WERI-Rb-1 (cell line): ENCODE measurements around the gene ZIC2.
"Not testable (repeated sequence)": the region's sequence is repeated elsewhere in the genome, so short reads cannot be mapped to it uniquely, and the experiment has no call there.

Source experiments
- DNase-seq: peaks from one replicate; pipeline ENCODE4 v3.0.0-alpha.2; 2020
- H3K27ac ChIP-seq: fragments of 250-450 bp; sonication (Bioruptor Pico); 2 replicates; pipeline ENCODE4 v1.5.1; 2020; ENCODE audit warnings: mild to moderate bottlenecking, moderate library complexity
- H3K27me3 ChIP-seq: fragments of 250-450 bp; sonication (Bioruptor Pico); 2 replicates; pipeline ENCODE4 v1.5.1; 2021; ENCODE audit warnings: mild to moderate bottlenecking, low read depth, moderate library complexity; ENCODE audit not compliant: insufficient read depth, severe bottlenecking
- H3K36me3 ChIP-seq: fragments of 250-450 bp; sonication (Bioruptor Pico); 2 replicates; pipeline ENCODE4 v1.5.1; 2020; ENCODE audit warnings: mild to moderate bottlenecking, moderate library complexity
- H3K4me3 ChIP-seq: 2 replicates; pipeline ENCODE4 v1.5.1; 2011; ENCODE audit warnings: low read depth, mild to moderate bottlenecking, control low read depth, low read length
- H3K9me3 ChIP-seq: fragments of 250-450 bp; sonication (Bioruptor Pico); 2 replicates; pipeline ENCODE4 v1.5.1; 2021; ENCODE audit warnings: mild to moderate bottlenecking, moderate library complexity; ENCODE audit not compliant: severe bottlenecking
- TF ChIP-seq, protein P1 (sequence below): IDR thresholded peaks from 2 replicates; pipeline ENCODE4 v1.5.1; 2011; ENCODE audit warnings: low read depth, mild to moderate bottlenecking, control low read depth, inconsistent platforms, low read length

Gene ZIC2

DNA sequence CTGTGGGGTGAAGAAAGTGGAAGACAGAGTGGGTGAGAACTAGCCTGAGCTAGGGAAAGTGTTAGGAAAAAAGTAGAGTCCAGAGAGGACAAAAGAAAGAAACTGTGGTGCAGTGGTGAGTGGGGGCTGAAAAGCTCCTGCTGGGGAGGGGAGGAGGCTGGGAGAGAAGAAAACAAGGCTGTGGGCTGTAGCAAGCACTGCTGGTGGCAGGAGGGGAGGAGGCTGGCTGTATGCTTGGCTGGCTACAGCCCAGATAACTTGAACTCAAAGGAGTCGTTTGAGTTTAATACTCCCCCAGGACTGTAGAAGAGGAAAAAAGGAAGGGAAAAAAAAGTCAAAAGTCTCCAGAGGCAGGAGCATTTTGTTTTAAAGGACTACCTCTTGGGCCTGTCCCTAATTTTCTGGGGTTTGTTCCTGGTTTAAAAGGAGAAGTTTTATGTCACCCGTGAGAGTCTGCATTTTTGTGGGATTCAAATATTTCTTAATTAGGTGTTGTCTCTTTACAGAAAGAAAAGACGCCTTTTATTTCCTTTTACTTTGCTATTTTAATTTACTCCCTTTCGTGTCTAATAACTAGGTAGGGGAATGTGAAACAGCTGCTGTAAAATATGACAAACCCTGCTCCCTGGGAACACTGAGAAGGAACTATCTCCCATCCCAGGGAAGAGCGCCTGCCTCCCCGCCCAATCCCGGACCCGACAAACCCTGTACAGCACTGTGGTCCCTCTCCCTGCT lies 31.7 kb upstream of the ZIC2 start:
- H3K4me3 ChIP-seq = no peak overlapping the region
- H3K27me3 ChIP-seq = peaks cover 2% of the 10 kb centered on the region
- no peak for DNase-seq
- no peaks in the 10 kb centered on the region for H3K36me3 ChIP-seq
- TF ChIP-seq, protein P1, sequence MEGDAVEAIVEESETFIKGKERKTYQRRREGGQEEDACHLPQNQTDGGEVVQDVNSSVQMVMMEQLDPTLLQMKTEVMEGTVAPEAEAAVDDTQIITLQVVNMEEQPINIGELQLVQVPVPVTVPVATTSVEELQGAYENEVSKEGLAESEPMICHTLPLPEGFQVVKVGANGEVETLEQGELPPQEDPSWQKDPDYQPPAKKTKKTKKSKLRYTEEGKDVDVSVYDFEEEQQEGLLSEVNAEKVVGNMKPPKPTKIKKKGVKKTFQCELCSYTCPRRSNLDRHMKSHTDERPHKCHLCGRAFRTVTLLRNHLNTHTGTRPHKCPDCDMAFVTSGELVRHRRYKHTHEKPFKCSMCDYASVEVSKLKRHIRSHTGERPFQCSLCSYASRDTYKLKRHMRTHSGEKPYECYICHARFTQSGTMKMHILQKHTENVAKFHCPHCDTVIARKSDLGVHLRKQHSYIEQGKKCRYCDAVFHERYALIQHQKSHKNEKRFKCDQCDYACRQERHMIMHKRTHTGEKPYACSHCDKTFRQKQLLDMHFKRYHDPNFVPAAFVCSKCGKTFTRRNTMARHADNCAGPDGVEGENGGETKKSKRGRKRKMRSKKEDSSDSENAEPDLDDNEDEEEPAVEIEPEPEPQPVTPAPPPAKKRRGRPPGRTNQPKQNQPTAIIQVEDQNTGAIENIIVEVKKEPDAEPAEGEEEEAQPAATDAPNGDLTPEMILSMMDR = no peak
- no peaks in the 10 kb centered on the region for H3K9me3 ChIP-seq
- no peak overlapping the region for H3K27ac ChIP-seq

DNA sequence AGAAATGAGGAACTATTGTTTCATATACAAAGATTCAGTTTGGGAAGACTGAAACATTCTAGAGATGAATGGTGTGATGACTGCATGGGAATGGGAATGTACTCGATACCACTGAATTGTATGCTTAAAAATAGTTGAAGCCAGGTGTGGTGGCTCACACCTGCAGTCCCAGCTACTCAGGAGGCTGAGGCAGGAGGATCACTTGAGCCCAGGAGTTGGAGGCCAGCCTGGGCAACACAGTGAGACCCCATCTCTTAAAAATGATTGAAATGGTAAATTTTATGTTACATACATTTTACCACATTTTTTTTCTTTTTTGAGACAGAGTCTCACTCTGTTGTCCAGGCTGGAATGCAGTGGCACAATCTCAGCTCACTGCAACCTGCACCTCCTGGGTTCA lies 29.9 kb upstream of the ZIC2 start:
- peaks cover 20% of the 10 kb centered on the region for H3K27me3 ChIP-seq
- not testable (repeated sequence) for H3K9me3 ChIP-seq, DNase-seq, H3K4me3 ChIP-seq, H3K36me3 ChIP-seq, H3K27ac ChIP-seq

DNA sequence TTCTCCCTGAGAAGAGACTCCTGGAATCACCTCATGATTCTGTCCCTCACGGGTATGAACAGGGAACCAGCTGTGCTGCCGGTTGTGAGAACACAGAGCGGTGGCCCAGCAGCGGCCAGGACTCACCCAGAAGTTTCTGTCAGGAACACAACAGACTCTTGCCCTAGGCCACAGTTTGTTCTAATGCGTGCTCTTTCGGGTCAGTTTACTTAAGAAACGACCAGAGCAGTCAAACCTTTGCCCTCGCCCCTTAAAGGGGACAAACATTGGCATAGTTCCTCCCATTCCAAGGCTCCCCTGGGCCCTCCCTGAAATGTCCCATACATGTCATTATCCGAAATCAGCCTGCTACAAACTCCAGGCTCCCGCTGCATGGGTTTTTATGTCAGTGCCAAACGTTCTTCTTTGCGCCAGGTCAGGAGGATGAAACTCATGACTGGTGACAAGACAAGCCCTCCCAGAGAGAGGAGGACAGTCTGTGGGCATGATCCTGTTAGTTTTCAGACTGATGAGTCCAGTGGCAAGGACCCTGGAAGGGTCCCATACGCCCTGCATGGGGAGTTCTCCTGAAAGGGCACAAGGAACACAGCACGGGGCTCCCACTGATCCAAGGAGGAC lies 28.3 kb upstream of the ZIC2 start:
- Histone ChIP-seq H3K9me3 (no peaks in the 10 kb centered on the region), H3K4me3 (no peak overlapping the region), H3K36me3 (no peaks in the 10 kb centered on the region), H3K27me3 (peaks cover 30% of the 10 kb centered on the region), H3K27ac (no peak overlapping the region)
- DNase-seq = no peak
- TF ChIP-seq, protein P1 = no peak

DNA sequence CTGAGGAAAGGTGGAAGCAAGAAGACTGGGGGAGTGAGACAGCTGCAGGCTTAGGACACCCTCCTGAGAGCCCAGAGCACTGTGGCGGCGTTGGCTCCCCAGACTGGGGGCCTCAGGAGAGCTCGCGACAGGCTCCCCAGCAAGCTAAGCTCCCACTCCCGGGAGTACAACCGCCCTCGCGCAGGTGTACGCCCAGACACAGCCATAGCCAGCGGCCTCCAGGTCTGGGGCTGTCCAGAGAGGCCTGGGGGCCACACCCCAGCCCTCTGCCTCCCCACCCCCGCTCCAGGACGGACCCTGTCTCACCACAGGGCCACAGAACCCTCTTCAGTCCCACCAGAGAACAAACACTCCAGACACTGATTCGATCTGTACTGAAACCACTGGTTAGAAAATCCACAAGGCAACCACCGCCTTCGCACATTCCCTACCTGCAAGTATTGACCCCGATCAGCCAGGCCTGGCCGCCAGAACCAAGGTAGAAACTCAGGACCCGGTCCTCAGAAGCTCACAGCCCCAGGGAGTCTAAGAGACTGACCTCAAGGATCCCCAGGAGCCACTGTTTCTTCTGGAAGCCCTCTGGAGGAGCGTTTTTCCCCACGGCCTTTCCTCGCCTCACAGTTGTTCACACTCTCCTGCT lies 26.4 kb upstream of the ZIC2 start:
- TF ChIP-seq, protein P1 = no peak
- no peak overlapping the region for H3K27ac ChIP-seq
- H3K4me3 ChIP-seq = peak overlapping the region; percentile 70
- peaks cover 30% of the 10 kb centered on the region for H3K27me3 ChIP-seq
- H3K9me3 ChIP-seq = no peaks in the 10 kb centered on the region
- no peaks in the 10 kb centered on the region for H3K36me3 ChIP-seq
- no peak for DNase-seq

DNA sequence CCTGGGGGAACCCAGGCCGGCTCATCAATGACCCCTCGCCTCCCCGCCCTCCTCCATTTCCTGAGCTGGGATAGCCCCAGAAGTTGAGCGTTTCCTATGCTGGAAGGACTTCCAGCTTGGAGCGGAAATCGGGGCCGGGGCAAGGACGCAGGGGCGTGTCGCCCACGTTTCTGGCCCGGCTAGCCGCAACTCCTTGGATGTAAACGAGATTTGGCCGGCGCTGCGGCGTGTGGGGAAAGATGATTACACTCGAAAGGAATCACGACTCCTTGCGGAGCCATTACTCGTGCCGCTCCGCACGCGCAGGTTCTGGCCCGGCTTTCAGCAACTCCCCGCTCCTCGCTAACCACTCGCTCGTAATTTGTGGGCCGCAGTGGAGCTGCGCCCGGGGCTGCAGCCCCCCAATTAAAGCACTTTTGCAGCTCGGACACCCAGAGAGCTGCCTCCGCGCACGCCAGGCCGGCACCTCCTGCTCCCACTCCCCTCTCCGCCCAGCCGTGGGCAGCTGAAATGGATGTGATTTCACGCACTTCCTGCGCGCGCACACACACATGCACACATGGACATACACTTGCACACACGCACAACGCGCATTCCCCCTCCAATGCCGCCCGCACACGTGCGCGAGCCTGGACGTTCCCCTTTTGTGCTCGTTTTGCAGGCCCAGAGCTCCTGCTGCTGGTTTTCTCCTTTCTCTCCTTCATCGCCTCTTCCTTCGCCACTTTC lies 25.7 kb upstream of the ZIC2 start:
- TF ChIP-seq, protein P1 = no peak
- DNase-seq = peak; percentile 55
- peak overlapping the region; percentile 70 for H3K4me3 ChIP-seq
- H3K27ac ChIP-seq = no peak overlapping the region
- H3K9me3 ChIP-seq = no peaks in the 10 kb centered on the region
- H3K36me3 ChIP-seq = no peaks in the 10 kb centered on the region
- peaks cover 30% of the 10 kb centered on the region for H3K27me3 ChIP-seq
